GM12878 (cell line): ENCODE measurements around the gene CFAP61. TPM values are rescaled to one million over a fixed set of nuclear protein-coding genes. Genes with fewer than 3 reads are reported as not detected.

Source experiments
- ATAC-seq: fragments of 200-7000 bp; cut with Tn5 transposase; 3 replicates; pipeline ENCODE4 v1.9.1; 2020; ENCODE audit warnings: mild to moderate bottlenecking, moderate library complexity
- BruUV-seq: library from RNA; stranded (reverse); fragments of 400-500 nt; replicated peaks from 2 replicates; lab custom pipeline; 2021; lab: Mats Ljungman, UMichigan
- CTCF ChIA-PET: fragments of 300-600 bp; sonication (Branson Sonifier 250); formaldehyde crosslinking; extraction: SDS; loops from one replicate; lab custom pipeline; 2021; ENCODE audit warnings: inconsistent platforms; lab: Yijun Ruan, JAX
- POLR2A ChIA-PET: fragments of 350-600 bp; formaldehyde crosslinking; extraction: SDS; loops from one replicate; lab custom pipeline; 2021; ENCODE audit warnings: inconsistent platforms; lab: Charles Lee
- RAD21 ChIA-PET: fragments of 300-600 bp; sonication (Branson Sonifier 250); formaldehyde crosslinking; loops from one replicate; lab custom pipeline; 2023; ENCODE audit warnings: antibody characterized with exemption; ENCODE audit not compliant: unreplicated experiment; lab: Charles Lee
- SMC1A ChIA-PET: fragments of 300-600 bp; sonication (Branson Sonifier 250); formaldehyde crosslinking; loops from one replicate; lab custom pipeline; 2023; ENCODE audit not compliant: unreplicated experiment, uncharacterized antibody; lab: Charles Lee
- DNase-seq: peaks from one replicate; pipeline ENCODE4 v3.0.0-alpha.2; 2011; ENCODE audit warnings: low read depth, low spot score
- FAIRE-seq: peaks from 3 replicates; lab custom pipeline; 2011; peaks lifted over from hg19 to GRCh38; lab: Jason Lieb, UNC
- H2AFZ ChIP-seq: 2 replicates; pipeline ENCODE4 v1.6.0; 2011; ENCODE audit warnings: low read depth, low read length, control low read depth; ENCODE audit not compliant: control insufficient read depth
- H3K27ac ChIP-seq: 2 replicates; pipeline ENCODE4 v1.5.1; 2011; ENCODE audit warnings: control low read depth; ENCODE audit not compliant: control insufficient read depth, insufficient read depth
- H3K27me3 ChIP-seq, 2 experiments: replicated peaks in 1 of 2; 2 replicates each; pipeline versions ENCODE4 v1.6.0 to v1.6.1; 2011; ENCODE audit warnings: low read length in 1 of 2; ENCODE audit not compliant: control insufficient read depth in 2 of 2, insufficient read depth in 2 of 2
- H3K36me3 ChIP-seq, 2 experiments: 2 replicates each; pipeline ENCODE4 v1.5.1; 2011; ENCODE audit warnings: low read length in 1 of 2; ENCODE audit not compliant: control insufficient read depth in 2 of 2, insufficient read depth in 2 of 2
- H3K4me1 ChIP-seq: 2 replicates; pipeline ENCODE4 v1.6.1; 2011; ENCODE audit warnings: mild to moderate bottlenecking, low read length, moderate library complexity, mixed read lengths; ENCODE audit not compliant: control insufficient read depth, insufficient read depth
- H3K4me2 ChIP-seq: 2 replicates; pipeline ENCODE4 v1.6.0; 2011; ENCODE audit warnings: control low read depth; ENCODE audit not compliant: control insufficient read depth, insufficient read depth
- H3K4me3 ChIP-seq: fragments of 200-600 bp; sonication (generic); 2 replicates; pipeline ENCODE4 v1.5.1; 2016
- H3K79me2 ChIP-seq: 2 replicates; pipeline ENCODE4 v1.6.0; 2011; ENCODE audit warnings: low read length; ENCODE audit not compliant: control insufficient read depth, insufficient read depth
- H3K9ac ChIP-seq: 2 replicates; pipeline ENCODE4 v1.8.0; 2011; ENCODE audit warnings: low read length, control low read depth, mixed read lengths; ENCODE audit not compliant: control insufficient read depth, insufficient read depth
- H3K9me3 ChIP-seq: replicated peaks from 3 replicates; pipeline ENCODE4 v1.5.1; 2011; ENCODE audit warnings: mild to moderate bottlenecking, low read length; ENCODE audit not compliant: control insufficient read depth, insufficient read depth
- H4K20me1 ChIP-seq: 2 replicates; pipeline ENCODE4 v1.6.0; 2011; ENCODE audit not compliant: control insufficient read depth, insufficient read depth
- CREB1 ChIP-seq: IDR thresholded peaks from 2 replicates; pipeline ENCODE4 v1.6.1; 2012; ENCODE audit warnings: low read depth, mild to moderate bottlenecking, inconsistent platforms
- CUX1 ChIP-seq: IDR thresholded peaks from 2 replicates; pipeline ENCODE4 v1.6.1; 2012; ENCODE audit warnings: improper control_type of control experiment, low read depth, low read length; ENCODE audit not compliant: insufficient replicate concordance
- E4F1 ChIP-seq: fragments of 450-650 bp; IDR thresholded peaks from 2 replicates; pipeline ENCODE4 v1.6.1; 2018; ENCODE audit warnings: borderline replicate concordance, mild to moderate bottlenecking; ENCODE audit not compliant: partially characterized antibody
- PBX3 ChIP-seq: IDR thresholded peaks from 2 replicates; pipeline ENCODE4 v1.6.1; 2011; ENCODE audit warnings: mild to moderate bottlenecking, low read depth, low read length, moderate library complexity; ENCODE audit not compliant: insufficient replicate concordance
- RELB ChIP-seq: fragments of 450-650 bp; IDR thresholded peaks from 2 replicates; pipeline ENCODE4 v1.6.1; 2017; ENCODE audit warnings: low read depth, mild to moderate bottlenecking, moderate library complexity
- SIN3A ChIP-seq: IDR thresholded peaks from 2 replicates; pipeline ENCODE4 v1.6.1; 2012; ENCODE audit warnings: low read depth, low read length, improper control_type of control experiment
- SKIL ChIP-seq: fragments of 450-650 bp; IDR thresholded peaks from 2 replicates; pipeline ENCODE4 v1.6.1; 2017; ENCODE audit warnings: mild to moderate bottlenecking, low read depth, inconsistent platforms; ENCODE audit not compliant: poor library complexity, severe bottlenecking
- TAF1 ChIP-seq: IDR thresholded peaks from 2 replicates; pipeline ENCODE4 v1.6.1; 2011; ENCODE audit warnings: mild to moderate bottlenecking, low read depth, low read length, borderline replicate concordance
- ZNF217 ChIP-seq: fragments of 450-650 bp; IDR thresholded peaks from 2 replicates; pipeline ENCODE4 v1.6.1; 2017; ENCODE audit warnings: antibody characterized with exemption, mild to moderate bottlenecking
- ZZZ3 ChIP-seq: IDR thresholded peaks from 2 replicates; pipeline ENCODE4 v1.6.1; 2011; ENCODE audit warnings: low read depth; ENCODE audit not compliant: control insufficient read depth, insufficient read length
- WGBS: methylation state at CpG from one replicate; pipeline ENCODE4 v1.1.6; 2016; ENCODE audit warnings: low lambda C conversion rate; ENCODE audit not compliant: insufficient replicate concordance, insufficient coverage; ENCODE audit errors: missing lambda C conversion rate; 5-methylcytosine and 5-hydroxymethylcytosine counted together
- in situ Hi-C: fragments of 300-500 bp; cut with MboI; formaldehyde crosslinking; loops from 9 replicates; pipeline ENCODE4 v1.14.3; 2018; ENCODE audit warnings: mixed read lengths
- intact Hi-C: fragments of 100-400 bp; cut with micrococcal nuclease; formaldehyde crosslinking; loops from one replicate; pipeline ENCODE4 v1.14.2; 2022; ENCODE audit not compliant: unreplicated experiment
- polyA plus RNA-seq, 11 experiments: library from polyadenylated mRNA; depleted of rRNA in 4 of 11; unstranded in 6 of 11; stranded (reverse) in 5 of 11; fragments of >200 nt; fragmentation: Nextera tagmentation in 4 of 11; fragmentation: Illumina TruSeq in 1 of 11; extraction: Ambion mirVana in 4 of 11; extraction: Trizol in 1 of 11; gene quantifications; 1 replicate in 1 of 11; 2 replicates in 10 of 11; pipeline versions ENCODE4 v1.2.1 to v1.2.3, GENCODE V29; 2011 to 2016; ENCODE audit warnings: inconsistent platforms in 2 of 11, missing spikeins in 2 of 11, low read depth in 1 of 11
- total RNA-seq, 4 experiments: library from RNA; depleted of rRNA in 3 of 4; stranded (reverse); fragments of >200 nt in 3 of 4; fragmentation: Illumina TruSeq in 1 of 4; extraction: Trizol in 1 of 4; gene quantifications; 2 replicates each; pipeline versions ENCODE4 v1.2.1 to v1.2.3, GENCODE V29; 2013 to 2021

The CFAP61 gene
- total and polyA plus RNA-seq, 10 of the 15 experiments (the other 5 are each of a cell fraction or from before 2014, with no cell fraction given): 0.11 to 0.41 (median 0.24) TPM; not detected in 7

GRCh38 chr20:20211988-20212518, 159.7 kb downstream of the CFAP61 start:
- ChIA-PET CTCF (no interaction called here), POLR2A (no interaction called here), RAD21 (no interaction called here), SMC1A (no interaction called here)
- Histone ChIP-seq H3K9me3 (no peaks in the 10 kb centered on the region), H2AFZ (no peak overlapping the region), H3K79me2 (no peaks in the 10 kb centered on the region), H3K4me3 (no peak overlapping the region), H3K9ac (no peak overlapping the region), H4K20me1 (no peaks in the 10 kb centered on the region), H3K27me3 (no peaks in the 10 kb centered on the region; a peak in 1 of 4 replicates), H3K4me1 (no peaks in the 10 kb centered on the region), H3K36me3 (no peaks in the 10 kb centered on the region), H3K27ac (no peak overlapping the region), H3K4me2 (no peak overlapping the region)
- BruUV-seq: no TSS peak
- 64% methylated on average over 11 of the region's 11 CpGs for WGBS
- in situ Hi-C loops: no loop called here
- intact Hi-C loops: no loop called here
- DNase-seq (no peak), ATAC-seq (no peak), FAIRE-seq (no peak)
- TF ChIP-seq TAF1 (no peak), RELB (no peak), ZZZ3 (no peak), E4F1 (no peak), SKIL (no peak), PBX3 (no peak), ZNF217 (no peak), CREB1 (no peak), CUX1 (no peak), SIN3A (no peak)
